Tibial nerve (tissue), 4 donors: ENCODE data around the gene GDAP2.

Source experiments
- EP300 ChIP-seq, 2 donors: sonication (generic); formaldehyde crosslinking; IDR thresholded peaks; one replicate each; pipeline ENCODE4 v1.6.1; 2017; ENCODE audit warnings: antibody characterized with exemption in 2 of 2, mild to moderate bottlenecking in 1 of 2
- TF ChIP-seq, protein P1 (sequence below), 5 experiments: fragments of 200-600 bp in 3 of 5; fragments of 450-650 bp in 2 of 5; sonication (generic) in 3 of 5; IDR thresholded peaks; one replicate each; pipeline ENCODE4 v1.5.1; 2016 to 2019; ENCODE audit warnings: antibody characterized with exemption in 5 of 5, mild to moderate bottlenecking in 3 of 5, moderate library complexity in 2 of 5

DNA sequence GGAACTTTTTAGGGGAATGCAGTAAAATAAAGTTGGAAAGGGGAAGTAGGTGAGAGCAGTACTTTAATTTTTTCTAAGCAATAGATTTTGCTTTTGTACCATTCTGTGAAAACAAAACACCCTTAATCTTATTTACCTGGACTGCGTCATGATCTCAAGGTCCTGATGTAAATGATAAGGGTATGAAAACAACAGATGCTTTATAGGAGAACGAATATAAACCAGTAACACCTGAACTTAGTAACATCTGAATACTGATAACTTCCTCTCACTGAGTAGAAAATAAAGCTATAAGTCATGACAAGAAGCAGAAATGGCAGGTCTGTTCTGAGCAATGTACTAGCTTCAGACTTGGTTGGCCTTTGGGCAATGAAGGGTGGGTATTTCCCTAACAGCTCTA, 77.7 kb downstream of the GDAP2 start:
- TF ChIP-seq, protein P1, sequence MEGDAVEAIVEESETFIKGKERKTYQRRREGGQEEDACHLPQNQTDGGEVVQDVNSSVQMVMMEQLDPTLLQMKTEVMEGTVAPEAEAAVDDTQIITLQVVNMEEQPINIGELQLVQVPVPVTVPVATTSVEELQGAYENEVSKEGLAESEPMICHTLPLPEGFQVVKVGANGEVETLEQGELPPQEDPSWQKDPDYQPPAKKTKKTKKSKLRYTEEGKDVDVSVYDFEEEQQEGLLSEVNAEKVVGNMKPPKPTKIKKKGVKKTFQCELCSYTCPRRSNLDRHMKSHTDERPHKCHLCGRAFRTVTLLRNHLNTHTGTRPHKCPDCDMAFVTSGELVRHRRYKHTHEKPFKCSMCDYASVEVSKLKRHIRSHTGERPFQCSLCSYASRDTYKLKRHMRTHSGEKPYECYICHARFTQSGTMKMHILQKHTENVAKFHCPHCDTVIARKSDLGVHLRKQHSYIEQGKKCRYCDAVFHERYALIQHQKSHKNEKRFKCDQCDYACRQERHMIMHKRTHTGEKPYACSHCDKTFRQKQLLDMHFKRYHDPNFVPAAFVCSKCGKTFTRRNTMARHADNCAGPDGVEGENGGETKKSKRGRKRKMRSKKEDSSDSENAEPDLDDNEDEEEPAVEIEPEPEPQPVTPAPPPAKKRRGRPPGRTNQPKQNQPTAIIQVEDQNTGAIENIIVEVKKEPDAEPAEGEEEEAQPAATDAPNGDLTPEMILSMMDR (IDR thresholded peaks at IDR 0.05), result no peak
- no peak for TF ChIP-seq EP300 (IDR thresholded peaks at IDR 0.05)
